ENCODE measurements around the gene FAM131B.

DNA sequence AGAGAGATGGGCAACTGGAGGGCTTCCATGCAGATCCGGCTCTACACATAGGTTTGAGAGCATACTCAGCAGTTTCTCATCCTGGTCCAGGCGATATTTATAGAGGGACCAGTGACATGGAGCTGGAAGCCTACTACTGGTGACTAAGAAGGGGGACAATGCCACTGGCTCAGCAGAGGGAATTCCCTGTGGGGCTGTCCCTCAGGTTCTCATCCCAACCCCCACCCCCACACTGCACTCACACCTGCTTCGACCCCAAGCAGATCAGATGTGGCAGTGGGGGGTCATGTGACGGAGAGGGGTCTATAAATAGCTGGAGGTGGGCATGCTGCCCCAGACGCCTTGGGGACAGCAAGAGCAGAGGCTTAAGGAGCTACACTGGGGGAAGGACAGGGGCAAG lies 46.7 kb downstream of the FAM131B start, which contains the start of gene CLCN1:
- TF ChIP-seq, protein P1, sequence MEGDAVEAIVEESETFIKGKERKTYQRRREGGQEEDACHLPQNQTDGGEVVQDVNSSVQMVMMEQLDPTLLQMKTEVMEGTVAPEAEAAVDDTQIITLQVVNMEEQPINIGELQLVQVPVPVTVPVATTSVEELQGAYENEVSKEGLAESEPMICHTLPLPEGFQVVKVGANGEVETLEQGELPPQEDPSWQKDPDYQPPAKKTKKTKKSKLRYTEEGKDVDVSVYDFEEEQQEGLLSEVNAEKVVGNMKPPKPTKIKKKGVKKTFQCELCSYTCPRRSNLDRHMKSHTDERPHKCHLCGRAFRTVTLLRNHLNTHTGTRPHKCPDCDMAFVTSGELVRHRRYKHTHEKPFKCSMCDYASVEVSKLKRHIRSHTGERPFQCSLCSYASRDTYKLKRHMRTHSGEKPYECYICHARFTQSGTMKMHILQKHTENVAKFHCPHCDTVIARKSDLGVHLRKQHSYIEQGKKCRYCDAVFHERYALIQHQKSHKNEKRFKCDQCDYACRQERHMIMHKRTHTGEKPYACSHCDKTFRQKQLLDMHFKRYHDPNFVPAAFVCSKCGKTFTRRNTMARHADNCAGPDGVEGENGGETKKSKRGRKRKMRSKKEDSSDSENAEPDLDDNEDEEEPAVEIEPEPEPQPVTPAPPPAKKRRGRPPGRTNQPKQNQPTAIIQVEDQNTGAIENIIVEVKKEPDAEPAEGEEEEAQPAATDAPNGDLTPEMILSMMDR (conservative IDR thresholded peaks at IDR 0.05; ENCODE audit: low read depth, low read length): no peak
- TF ChIP-seq EZH2 (IDR thresholded peaks at IDR 0.05; ENCODE audit: low read length, unreplicated experiment): no peak
- no peak for TF ChIP-seq EZH2phosphoT487 (IDR thresholded peaks at IDR 0.05; ENCODE audit: borderline replicate concordance, low read length)

All from PC-3 (cell line).